ENCODE measurements around the gene SV2C.
A peak's percentile ranks its signal among the peaks of the same experiment; 100 is the strongest.
"Not testable (repeated sequence)": the region's sequence is repeated elsewhere in the genome, so short reads cannot be mapped to it uniquely, and the experiment has no call there.

SV2C gene, protein sequence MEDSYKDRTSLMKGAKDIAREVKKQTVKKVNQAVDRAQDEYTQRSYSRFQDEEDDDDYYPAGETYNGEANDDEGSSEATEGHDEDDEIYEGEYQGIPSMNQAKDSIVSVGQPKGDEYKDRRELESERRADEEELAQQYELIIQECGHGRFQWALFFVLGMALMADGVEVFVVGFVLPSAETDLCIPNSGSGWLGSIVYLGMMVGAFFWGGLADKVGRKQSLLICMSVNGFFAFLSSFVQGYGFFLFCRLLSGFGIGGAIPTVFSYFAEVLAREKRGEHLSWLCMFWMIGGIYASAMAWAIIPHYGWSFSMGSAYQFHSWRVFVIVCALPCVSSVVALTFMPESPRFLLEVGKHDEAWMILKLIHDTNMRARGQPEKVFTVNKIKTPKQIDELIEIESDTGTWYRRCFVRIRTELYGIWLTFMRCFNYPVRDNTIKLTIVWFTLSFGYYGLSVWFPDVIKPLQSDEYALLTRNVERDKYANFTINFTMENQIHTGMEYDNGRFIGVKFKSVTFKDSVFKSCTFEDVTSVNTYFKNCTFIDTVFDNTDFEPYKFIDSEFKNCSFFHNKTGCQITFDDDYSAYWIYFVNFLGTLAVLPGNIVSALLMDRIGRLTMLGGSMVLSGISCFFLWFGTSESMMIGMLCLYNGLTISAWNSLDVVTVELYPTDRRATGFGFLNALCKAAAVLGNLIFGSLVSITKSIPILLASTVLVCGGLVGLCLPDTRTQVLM

DNA sequence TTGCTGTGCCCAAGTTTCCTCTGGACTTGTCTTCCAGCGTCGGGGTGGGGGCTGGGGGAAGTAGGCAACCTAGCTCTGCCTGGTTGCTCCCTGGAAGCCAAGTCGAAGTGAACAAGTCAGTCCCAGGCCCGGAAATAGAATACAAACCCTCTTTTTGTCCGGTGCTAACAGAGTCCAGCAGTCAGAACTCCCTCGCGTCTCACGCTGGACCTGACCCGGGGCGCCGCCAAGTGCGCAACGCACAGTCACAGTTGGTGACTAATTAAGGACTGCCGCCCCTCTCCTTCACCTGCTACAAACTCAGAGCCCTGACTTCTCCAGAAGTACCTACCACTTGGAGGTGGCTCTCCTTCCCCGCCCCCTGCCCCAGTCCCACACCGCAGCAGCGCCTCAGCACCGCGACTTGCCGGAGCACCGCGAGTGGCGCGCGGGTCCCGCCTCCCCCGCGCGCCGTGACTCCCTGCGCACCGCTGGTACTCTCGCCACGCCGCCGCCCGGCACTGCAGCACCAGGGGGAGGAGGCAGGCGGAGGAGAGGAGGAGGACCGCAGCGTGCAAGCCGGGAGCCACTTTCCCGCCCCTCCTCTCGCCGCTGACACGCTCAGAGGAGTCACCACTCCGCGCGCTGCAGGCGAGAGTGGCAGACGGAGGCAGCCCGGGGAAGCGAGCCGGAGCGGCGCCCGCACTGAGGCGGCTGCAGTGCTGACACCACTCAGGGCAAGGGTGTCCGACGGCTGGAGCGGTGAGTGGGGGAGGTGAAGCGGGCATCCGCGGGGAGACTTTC, at the start of gene SV2C:
TSS of gene SV2C (plus strand) at position 612 of the 783 bp plus-strand sequence. CDS start 48,368 bp downstream, outside the sequence.
- Histone ChIP-seq H3K4me2 (ENCODE audit: low read depth, low read length) (peak within 1 kb of the TSS; percentile 97), H3K4me3 (ENCODE audit: low read length) (peak within 1 kb of the TSS; percentile 72), H3K27me3 (replicated peaks; ENCODE audit: insufficient read depth, low read length) (no peaks in the 10 kb centered on the region), H3F3A (ENCODE audit: insufficient read depth, low read length) (peaks cover 16% of the 10 kb centered on the region), H3K9me2 (replicated peaks; ENCODE audit: insufficient read depth, low read length) (no peaks in the 10 kb centered on the region), H3K4me1 (ENCODE audit: low read length) (peaks cover 4% of the 10 kb centered on the region; the same call in 1 of the 2 replicates), H3K9ac (ENCODE audit: low read length) (peak within 1 kb of the TSS; percentile 89), H3K79me2 (ENCODE audit: low read length) (peaks cover 21% of the 10 kb centered on the region), H3K36me3 (replicated peaks; ENCODE audit: insufficient read depth, low read length) (no peaks in the 10 kb centered on the region), H3K9me3 (replicated peaks; ENCODE audit: insufficient read depth, low read length) (no peaks in the 10 kb centered on the region), H3K27ac (ENCODE audit: low read length) (peak within 1 kb of the TSS; percentile 88), H4K20me1 (ENCODE audit: insufficient read depth, low read length) (no peaks in the 10 kb centered on the region), H2AFZ (ENCODE audit: low read length) (peak within 1 kb of the TSS; percentile 93)
- no peak for TF ChIP-seq EZH2phosphoT487 (IDR thresholded peaks at IDR 0.05; ENCODE audit: low read length)
- TF ChIP-seq, protein P1, sequence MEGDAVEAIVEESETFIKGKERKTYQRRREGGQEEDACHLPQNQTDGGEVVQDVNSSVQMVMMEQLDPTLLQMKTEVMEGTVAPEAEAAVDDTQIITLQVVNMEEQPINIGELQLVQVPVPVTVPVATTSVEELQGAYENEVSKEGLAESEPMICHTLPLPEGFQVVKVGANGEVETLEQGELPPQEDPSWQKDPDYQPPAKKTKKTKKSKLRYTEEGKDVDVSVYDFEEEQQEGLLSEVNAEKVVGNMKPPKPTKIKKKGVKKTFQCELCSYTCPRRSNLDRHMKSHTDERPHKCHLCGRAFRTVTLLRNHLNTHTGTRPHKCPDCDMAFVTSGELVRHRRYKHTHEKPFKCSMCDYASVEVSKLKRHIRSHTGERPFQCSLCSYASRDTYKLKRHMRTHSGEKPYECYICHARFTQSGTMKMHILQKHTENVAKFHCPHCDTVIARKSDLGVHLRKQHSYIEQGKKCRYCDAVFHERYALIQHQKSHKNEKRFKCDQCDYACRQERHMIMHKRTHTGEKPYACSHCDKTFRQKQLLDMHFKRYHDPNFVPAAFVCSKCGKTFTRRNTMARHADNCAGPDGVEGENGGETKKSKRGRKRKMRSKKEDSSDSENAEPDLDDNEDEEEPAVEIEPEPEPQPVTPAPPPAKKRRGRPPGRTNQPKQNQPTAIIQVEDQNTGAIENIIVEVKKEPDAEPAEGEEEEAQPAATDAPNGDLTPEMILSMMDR (IDR thresholded peaks at IDR 0.05; ENCODE audit: low read length): no peak
- peak; percentile 86 for DNase-seq

DNA sequence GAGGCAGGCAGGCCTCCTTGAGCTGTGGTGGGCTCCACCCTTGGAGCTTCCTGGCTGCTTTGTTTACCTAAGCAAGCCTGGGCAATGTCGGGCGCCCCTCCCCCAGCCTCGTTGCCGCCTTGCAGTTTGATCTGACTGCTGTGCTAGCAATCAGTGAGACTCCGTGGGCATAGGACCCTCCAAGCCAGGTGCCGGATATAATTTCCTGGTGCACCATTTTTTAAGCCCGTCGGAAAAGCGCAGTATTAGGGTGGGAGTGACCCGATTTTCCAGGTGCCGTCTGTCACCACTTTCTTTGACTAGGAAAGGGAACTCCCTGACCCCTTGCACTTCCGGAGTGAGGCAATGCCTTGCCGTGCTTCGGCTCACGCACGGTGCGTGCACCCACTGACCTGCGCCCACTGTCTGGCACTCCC, 45.4 kb upstream of the SV2C start:
- not testable (repeated sequence) for H3K9me3 ChIP-seq (replicated peaks; ENCODE audit: insufficient read depth, low read length); H3K27me3 ChIP-seq (replicated peaks; ENCODE audit: insufficient read depth, low read length); H3K79me2 ChIP-seq (ENCODE audit: low read length); H2AFZ ChIP-seq (ENCODE audit: low read length); H3K9ac ChIP-seq (ENCODE audit: low read length); H3K4me2 ChIP-seq (ENCODE audit: low read depth, low read length); H4K20me1 ChIP-seq (ENCODE audit: insufficient read depth, low read length); H3K27ac ChIP-seq (ENCODE audit: low read length); H3K4me1 ChIP-seq (ENCODE audit: low read length); DNase-seq; H3K36me3 ChIP-seq (replicated peaks; ENCODE audit: insufficient read depth, low read length); H3K4me3 ChIP-seq (ENCODE audit: low read length); H3K9me2 ChIP-seq (replicated peaks; ENCODE audit: insufficient read depth, low read length); H3F3A ChIP-seq (ENCODE audit: insufficient read depth, low read length)

DNA sequence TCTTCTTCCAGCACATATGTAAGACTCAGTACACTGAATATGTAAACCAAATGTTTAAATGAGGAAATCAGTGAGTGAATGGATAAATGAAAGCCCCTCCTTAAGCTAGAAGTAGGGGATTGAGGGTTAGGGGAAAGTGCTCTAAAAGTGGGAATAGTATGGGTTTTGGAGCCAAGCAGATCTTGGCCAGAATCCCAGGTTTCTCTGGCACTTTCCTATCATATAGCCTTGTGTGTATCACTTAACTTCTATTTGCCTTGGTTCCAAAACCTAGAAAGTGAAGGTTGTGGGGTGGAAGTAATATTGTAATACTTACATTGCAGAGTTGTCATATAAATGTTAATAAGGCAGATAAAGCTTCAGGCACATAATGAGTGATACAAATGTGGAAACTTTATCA, 45.0 kb upstream of the SV2C start:
- Histone ChIP-seq H2AFZ (ENCODE audit: low read length) (no peak overlapping the region), H3K4me2 (ENCODE audit: low read depth, low read length) (no peak overlapping the region), H3K27ac (ENCODE audit: low read length) (no peak overlapping the region), H3F3A (ENCODE audit: insufficient read depth, low read length) (no peaks in the 10 kb centered on the region), H3K79me2 (ENCODE audit: low read length) (no peaks in the 10 kb centered on the region), H3K4me1 (ENCODE audit: low read length) (no peaks in the 10 kb centered on the region), H3K27me3 (replicated peaks; ENCODE audit: insufficient read depth, low read length) (no peaks in the 10 kb centered on the region), H3K9ac (ENCODE audit: low read length) (no peak overlapping the region), H3K9me2 (replicated peaks; ENCODE audit: insufficient read depth, low read length) (no peaks in the 10 kb centered on the region), H3K9me3 (replicated peaks; ENCODE audit: insufficient read depth, low read length) (no peaks in the 10 kb centered on the region), H4K20me1 (ENCODE audit: insufficient read depth, low read length) (no peaks in the 10 kb centered on the region), H3K4me3 (ENCODE audit: low read length) (no peak overlapping the region), H3K36me3 (replicated peaks; ENCODE audit: insufficient read depth, low read length) (no peaks in the 10 kb centered on the region)
- TF ChIP-seq, protein P1 (IDR thresholded peaks at IDR 0.05; ENCODE audit: low read length): no peak
- TF ChIP-seq EZH2 (optimal IDR thresholded peaks at IDR 0.05; ENCODE audit: low read depth, low read length) (no peak), EZH2phosphoT487 (IDR thresholded peaks at IDR 0.05; ENCODE audit: low read length) (no peak)
- no peak for DNase-seq
